HG02610 (cell line): ENCODE measurements around the gene TRPM2.

ENCODE experiments used
- ATAC-seq: cut with Tn5 transposase; IDR thresholded peaks from one replicate; pipeline ENCODE4 v1.9.1; 2021; ENCODE audit warnings: mild to moderate bottlenecking, moderate library complexity; ENCODE audit not compliant: unreplicated experiment

Gene TRPM2

DNA sequence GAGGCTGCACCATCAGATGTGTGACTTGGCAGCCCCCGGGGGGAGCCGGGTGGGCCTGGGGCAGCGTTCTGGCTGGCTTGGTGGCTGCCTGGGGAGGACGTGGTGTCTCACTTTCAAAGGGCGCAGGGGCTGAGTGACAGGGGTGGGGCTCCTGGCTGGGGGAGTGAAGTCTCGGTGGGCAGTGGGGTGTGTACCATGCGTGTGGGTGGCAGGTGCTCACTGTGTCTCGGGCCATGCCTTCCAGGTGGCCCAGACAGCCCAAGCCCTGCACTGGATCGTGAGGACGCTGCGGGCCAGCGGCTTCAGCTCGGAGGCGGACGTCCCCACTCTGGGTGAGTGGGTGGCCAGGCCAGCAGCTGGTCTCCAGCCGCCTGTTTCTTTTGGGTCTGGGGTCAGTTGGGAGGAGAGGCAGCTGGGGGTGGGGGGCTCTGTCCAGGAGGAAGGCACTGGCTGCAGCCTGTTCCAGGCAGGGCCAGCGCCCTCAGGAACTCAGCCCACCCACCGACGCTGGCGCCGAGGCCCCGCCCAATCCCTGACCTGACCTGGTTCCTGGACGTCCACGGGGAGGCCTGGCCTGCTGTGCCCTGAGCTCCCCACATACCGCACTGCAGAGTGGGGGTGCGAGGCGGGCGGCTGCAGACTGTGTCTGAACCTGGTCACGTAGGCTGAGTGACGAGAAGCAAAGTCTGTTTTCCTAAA lies 71.3 kb downstream of the TRPM2 start:
- no peak for ATAC-seq

DNA sequence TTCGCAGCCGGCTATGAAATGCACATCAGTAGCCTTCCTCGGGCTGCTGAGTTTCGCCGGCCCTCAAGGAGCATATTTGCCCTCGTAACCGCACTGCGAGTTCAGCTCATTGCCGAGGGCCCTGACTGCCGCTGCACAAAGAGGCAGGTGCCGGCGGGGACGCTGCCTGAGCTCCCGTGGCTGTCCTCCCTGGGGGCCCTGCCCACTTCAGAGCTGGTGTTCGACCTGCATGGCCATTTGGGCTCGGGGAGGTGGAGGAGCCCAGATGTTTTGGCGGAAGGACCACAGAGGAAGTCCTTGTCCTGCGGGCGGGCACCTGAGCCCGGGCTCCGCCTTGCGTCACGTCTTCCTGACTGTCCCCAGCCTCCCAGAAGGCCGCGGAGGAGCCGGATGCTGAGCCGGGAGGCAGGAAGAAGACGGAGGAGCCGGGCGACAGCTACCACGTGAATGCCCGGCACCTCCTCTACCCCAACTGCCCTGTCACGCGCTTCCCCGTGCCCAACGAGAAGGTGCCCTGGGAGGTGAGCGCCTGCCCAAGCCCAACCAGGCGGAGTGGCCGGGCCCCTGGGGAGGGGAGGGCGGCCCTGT lies 72.0 kb downstream of the TRPM2 start:
- ATAC-seq: no peak

DNA sequence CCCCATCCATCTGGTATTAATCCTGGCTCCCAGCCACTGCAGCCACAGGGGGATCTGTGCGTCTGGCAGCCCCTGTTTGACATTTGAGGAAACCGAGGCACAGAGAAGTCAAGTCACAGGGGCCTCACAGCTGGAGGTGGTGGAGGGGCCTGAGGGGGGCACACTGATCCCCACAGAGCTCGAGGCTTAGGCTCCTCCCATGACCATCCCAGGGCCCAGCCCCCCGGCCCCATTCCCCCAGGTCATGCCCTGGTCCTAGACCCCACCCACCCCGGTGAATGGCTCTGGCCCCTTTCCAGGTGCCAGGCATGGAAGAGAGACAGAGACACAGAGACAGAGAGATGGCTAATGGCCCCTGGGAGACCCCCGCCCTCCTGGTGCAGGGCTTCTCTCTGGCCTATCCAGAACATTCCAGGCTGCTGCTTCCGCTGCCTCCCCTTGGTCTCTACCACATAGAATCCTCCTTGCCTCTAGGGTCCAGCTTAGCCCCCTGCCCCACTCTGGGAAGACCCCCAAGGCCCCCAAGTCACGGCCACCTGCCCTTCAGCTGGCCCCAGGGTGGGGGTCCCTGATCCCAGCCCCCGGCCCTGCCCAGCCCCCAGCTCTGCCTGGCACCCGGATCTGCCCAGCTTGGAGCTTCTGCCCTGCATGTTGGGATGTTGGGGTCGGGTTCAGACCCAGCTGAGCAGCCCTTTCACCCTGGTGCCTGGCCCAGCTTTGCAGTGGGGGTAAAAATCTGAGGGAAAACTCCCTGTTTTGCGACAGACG lies 72.7 kb downstream of the TRPM2 start:
- ATAC-seq: no peak

DNA sequence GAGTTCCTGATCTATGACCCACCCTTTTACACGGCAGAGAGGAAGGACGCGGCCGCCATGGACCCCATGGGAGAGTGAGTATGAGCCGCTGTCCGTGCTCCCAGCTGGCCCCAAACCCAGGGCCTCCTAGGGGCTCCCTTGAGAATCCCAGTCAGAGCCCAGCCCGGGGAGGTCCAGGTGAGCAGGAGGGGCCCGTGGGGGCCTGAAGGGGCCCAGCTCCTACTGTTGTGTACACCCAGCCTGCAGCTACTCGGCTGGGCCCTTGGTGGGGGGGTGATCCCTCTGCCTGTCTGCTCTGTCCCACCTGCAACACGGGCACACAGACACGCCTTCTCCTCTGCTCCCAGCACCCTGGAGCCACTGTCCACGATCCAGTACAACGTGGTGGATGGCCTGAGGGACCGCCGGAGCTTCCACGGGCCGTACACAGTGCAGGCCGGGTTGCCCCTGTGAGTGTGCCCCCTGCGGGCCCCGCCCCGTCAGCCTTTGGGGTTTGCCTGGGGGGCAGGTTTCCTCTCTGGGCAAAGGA lies 73.3 kb downstream of the TRPM2 start:
- ATAC-seq: no peak

DNA sequence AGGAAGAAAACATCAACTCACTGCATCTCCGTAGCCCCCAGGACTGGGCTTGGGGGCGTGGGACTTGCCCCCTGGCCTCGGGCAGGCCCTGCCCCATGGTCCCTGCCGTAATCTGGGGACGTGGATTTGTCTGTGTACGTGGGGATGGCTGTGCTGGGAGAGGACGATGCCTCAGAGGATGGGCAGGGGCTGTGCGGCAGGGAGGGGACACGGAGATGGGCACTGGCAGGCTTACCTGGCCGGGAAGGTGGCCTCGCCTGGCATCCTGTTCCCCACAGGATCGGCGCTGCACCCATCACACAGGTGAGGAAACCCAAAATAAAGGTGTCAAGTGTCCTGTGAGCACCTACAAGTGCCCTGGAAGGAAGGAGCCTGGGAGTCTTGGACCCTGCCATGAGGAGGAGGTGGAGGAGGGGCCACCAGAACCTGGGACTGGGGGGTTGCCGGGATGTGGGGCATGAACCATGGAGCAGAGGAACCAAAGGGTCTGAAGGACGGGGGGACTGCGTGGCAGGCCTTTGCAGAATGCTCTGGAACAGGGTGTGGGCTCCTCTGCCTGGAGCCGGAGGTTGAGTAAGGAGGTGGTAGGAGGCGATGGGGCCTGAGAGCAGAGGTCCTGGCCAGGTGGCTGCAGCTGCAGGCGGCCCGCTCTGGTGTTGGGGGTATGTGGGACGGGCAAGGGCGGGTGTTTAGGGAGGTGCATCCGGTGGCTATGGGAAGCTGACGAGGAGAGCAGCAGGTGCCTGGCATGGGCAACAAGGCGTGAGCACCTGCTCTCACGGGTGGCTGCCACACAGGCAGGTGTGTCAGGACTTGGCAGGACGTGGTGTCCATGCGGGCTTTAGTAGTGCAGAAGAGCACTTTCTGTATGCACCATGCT lies 74.1 kb downstream of the TRPM2 start:
- no peak for ATAC-seq

DNA sequence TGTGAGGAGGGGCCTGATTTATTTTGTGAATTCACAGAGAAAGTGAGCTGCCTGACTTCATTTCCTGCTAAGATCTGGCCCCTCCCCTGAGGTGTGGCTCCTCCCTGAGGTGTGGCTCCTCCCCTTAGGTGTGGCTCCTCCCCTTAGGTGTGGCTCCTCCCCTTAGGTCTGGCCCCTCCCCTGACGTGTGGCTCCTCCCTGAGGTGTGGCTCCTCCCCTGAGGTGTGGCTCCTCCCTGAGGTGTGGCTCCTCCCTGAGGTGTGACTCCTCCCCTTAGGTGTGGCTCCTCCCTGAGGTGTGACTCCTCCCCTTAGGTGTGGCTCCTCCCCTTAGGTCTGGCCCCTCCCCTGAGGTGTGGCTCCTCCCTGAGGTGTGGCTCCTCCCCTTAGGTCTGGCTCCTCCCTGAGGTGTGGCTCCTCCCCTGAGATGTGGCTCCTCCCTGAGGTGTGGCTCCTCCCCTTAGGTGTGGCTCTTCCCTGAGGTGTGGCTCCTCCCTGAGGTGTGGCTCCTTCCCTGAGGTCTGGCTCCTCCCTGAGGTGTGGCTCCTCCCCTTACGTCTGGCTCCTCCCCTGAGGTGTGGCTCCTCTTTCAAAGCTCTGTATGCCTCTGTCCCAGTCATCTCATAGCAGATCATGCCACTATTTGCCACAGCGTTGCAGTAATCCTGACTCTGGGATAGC lies 75.0 kb downstream of the TRPM2 start:
- no peak for ATAC-seq

DNA sequence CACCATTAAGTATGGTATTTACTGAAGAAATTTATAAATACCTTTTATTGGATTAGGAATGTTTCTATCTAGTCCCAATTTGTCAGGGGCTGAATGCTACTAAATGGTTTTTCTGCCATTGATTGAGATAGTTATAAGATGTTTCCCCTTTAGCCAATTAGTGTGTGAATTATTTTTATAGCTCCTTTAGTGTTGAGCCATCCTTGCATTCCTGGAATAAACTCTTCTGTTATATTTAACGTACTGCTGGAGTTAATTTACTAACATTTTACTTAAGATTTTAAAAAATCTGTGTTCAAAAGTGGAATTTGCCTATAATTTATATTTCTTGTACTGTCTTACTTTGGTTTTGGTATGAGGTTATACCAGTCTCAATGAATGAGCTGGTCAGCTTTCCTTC lies 76.5 kb downstream of the TRPM2 start:
- no peak for ATAC-seq

DNA sequence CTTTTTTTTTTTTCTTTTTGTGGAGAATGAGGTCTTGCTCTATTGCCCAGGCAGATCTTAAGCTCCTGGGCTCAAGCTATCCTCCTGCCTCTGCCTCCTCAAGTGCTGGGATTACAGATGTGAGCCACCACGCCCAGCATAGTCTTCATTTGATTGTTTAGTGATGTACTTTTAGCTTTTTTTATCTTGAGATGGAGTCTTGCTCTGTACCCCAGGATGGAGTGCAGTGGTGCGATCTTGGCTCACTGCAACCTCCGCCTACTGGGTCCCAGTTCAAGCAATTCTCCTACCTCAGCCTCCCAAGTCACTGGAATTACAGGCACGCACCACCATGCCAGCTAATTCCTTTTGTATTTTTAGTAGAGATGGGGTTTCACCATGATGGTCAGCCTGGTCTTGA lies 77.9 kb downstream of the TRPM2 start:
- ATAC-seq: no peak

DNA sequence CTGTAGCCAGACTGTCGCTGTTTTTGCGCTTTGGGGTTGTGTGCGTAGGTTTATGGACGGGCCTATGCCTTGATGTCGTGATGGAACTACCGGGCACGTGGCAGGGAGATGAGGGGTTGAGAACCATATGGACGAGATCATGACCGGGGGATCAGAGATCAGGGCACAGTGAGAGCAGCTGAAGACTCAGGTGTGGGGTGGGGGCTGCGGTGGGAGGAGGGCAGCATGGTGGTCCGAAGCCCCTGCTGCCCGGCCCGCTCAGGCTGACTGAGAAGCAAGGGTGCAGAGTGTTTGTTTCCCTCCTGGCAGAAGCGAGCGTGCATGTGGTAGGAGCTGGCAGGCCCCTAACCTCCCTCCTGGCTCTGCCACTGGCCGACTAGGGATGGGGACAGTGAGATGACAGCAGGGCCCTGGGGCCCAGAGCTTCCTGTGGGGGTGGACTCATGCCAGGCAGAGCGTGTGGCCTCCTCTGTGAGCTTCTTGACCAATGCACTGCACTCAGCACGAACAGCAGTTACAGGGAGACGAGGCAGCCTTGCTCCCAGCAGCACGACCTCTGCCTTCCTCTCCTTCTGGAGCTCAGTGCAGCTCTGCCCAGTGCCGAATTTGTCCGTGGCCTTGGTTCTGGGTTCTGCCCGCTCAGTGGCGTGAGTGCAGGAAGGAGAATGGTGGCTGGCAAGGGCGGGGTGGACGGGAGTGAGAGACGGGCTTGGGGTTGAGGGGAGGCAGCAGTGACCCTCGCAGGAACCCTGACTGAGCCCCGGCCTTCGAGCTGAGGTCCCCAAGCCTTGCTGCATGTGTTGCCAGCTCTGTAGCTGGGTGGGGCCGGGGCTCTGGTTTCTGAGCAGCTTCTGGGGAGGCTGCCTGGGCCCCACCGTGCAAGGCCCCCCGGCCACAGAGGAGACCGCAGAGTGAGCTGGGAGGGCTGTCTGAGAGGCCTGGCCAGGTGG lies 79.7 kb downstream of the TRPM2 start:
- no peak for ATAC-seq

DNA sequence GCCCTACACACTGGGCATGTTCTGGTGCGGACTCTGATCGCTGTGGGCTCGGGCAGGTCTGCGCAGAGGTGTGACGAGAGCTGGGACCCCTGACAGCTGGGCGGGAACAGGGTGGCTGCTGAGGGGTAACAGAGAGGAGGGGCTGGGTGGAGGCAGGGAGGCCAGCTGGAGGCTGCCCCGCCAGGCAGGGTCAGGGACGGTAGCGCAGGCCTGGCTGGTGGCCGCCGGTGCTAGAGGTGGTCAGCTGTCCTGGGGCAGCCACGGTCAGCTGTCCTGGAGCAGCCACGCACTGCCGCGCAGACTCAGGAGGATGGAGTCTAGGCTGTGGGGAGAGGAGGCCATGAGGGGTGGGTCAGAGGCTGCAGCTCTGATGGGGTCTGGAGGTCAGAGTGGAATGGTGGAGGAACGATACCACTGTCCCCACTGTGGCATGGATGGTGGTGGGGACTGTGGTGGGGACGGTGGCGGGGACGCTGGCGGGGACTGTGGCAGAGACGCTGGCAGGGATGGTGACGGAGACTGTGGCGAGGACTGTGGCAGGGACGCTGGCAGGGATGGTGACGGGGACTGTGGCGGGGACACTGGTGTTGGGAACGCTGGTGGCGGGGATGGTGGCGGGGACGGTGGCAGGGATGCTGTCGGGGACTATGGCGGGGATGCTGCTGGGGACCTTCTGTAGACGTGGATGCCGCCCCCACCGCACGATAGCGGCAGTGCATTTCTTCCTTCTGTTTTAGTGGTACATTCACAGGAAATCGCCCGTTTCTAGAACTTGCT lies 80.6 kb downstream of the TRPM2 start:
- no peak for ATAC-seq

DNA sequence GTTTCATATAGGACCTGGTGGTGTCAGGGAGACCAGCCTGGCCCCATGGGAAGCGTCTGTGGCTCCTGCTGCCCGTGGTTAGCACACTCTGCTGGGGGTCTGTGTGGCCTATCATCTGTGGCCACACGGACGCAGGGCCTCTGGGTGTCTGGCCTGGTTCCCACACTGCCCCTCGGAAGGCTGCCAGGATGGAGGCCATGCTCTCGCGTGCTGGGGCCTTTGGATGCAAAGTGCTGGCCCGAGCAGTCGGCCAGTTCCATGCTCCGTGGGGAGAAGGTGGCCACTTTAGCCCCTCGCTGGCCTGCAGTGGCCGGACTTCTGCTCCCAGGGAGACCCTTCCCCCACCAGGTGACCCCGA lies 81.1 kb downstream of the TRPM2 start:
- no peak for ATAC-seq

DNA sequence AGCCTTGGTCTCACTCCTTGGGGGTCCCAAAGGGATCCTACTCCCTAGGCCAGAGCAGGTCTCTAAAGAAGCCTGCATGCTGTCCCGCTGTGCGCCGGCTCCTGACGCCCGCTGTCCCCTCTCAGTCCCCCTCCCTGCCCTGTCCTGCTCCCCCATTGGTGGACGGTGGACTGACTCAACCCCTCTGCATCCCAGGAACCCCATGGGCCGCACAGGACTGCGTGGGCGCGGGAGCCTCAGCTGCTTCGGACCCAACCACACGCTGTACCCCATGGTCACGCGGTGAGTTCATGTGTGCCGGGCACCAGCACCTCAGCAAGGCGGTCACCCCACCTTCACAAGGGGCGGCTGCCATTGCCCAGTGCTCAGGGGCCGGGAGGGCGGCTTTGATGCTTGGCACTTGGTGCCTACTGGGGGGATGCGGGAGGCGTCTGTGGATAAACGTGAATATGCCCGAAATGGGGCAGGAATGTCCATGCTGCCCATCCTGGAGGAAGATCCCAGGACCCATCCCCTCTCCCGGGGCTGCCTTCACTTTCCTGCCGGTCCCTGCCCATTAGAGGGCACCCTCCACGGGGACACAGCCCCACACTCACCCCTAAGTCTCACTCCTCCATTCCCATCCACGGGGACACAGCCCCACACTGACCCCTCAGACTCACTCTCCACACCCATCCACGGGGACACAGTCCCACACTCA lies 81.7 kb downstream of the TRPM2 start:
- ATAC-seq: no peak

DNA sequence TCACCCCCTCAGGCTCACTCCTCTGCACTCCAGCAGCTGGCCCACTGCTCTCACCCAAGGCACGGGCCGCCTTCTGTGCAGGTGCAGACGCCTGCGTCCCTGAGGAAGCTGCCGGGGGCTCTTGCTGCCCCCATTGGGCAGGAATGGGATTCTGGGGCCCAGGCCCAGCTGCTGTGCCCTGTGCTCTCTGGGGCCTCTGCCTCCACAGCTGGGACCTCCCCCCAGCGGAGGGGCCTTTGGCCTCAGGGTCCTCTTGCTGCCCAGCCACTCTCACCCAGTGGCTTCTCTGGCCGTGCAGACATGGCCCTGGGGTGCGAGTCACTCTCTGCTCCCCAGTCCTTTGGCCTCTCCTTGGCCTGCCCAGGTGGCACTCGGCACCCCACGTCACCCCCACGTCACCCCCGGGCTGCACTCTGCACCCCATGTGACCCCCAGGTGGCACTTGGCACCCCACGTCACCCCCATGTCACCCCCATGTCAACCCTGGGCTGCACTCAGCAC lies 82.7 kb downstream of the TRPM2 start:
- no peak for ATAC-seq

DNA sequence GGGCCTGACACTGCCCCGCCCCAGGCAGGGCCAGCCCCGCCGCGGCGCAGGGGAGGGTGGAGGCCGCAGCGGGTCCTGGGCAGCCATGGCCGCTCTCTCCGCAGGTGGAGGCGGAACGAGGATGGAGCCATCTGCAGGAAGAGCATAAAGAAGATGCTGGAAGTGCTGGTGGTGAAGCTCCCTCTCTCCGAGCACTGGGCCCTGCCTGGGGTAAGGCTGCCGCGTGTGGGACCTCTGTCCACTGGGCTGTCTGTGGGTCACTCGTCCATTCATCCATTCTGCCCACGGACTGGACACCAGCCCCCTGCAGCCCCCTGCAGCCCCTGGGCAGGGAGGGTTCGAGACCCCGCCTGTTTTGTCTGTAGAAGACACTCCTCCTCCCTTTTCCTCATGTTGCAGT lies 83.5 kb downstream of the TRPM2 start:
- ATAC-seq: no peak

DNA sequence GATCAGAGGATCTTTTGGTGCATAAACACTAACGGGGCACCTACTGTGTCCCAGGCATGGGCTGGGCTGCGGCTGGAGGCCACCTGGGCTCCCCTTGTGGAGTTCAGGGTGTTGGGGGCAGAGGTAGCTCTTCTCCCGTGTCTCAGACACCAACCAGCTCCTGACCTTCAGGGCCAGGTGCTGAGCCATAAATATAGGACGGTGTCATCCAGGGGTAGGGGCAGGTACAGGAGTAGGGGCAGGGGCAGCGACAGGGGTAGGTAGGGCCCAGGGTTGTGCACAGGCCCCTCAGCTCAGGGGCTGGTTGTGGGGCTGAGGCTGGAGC lies 83.9 kb downstream of the TRPM2 start:
- no peak for ATAC-seq

DNA sequence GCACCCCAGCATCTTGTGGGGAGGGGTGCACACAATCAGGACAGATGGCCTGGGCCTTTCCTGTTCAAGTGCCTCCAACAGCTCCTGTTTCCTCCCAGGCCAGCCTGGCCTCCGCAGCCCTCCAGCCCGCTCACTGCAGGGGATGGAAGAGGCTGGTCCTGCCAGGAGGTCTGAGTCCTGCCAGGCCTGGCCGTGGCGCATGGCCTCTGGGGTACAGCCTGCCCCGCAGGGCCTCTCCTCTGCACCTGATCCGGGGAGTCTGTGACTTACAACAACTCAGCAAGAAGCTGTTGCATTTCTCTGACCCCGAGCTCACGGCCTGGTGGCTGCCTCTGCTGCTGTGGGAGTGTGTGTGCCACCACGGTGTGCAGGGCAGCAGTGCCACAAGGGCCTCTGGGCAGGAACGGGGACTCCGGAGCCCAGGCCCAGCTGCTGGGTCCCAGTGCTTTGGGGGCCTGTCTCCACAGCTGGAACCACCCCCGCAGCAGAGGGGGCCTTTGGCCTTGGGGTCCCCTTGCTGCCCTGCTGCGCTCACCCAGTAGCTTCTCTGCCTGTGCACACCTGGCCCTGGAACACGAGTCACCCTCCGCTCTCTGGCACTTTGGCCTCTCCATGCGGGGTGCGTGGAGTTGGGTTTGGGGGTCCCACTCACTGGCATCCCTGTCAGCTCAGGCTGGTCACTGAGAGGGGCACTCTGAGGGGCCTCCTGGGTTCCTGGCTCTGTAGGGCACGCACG lies 84.4 kb downstream of the TRPM2 start:
- no peak for ATAC-seq

DNA sequence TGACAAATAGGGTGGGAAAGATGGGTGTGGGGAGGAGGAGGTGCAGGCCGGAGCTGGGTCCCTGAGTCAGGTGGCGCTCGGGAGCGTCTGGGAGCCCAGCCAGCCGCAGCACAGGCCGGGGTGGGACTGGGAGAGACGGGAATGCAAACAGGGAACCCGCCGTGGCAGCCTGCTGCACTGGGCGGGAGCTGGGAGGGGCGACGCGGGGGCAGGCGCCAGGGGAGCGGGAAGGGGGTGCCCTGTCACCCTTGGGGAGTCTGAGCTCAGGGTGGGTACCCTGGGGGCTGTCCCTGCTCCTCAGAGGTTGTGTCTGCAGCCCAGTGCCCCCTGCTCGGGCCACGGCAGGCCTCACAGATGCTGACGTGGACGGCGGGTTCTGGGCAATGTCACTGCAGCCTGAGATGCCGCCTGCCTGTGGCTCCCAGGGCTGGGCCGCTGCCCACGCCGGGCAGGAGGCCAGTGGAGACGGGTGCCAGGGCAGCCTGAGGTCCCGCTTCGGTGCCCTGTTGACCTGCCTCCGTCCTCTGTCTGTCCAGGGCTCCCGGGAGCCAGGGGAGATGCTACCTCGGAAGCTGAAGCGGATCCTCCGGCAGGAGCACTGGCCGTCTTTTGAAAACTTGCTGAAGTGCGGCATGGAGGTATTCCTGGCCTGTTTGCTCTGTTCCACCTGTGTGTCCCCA lies 85.2 kb downstream of the TRPM2 start:
- no peak for ATAC-seq
